ENCODE measurements around the gene MS4A3.
"Not testable (repeated sequence)": the region's sequence is repeated elsewhere in the genome, so short reads cannot be mapped to it uniquely, and the experiment has no call there.

MS4A3 gene

GRCh38 chr11:60087239-60087638 is 30.8 kb downstream of the MS4A3 start:
- H3K9ac ChIP-seq, result no peak overlapping the region
- H3K4me3 ChIP-seq, result no peak overlapping the region
- no peaks in the 10 kb centered on the region for H3K27me3 ChIP-seq
- no peaks in the 10 kb centered on the region for H4K20me1 ChIP-seq
- no peak overlapping the region for H3K27ac ChIP-seq
- no peaks in the 10 kb centered on the region for H3K4me1 ChIP-seq
- no peaks in the 10 kb centered on the region for H3K9me3 ChIP-seq
- TF ChIP-seq Cebpa-rat (IDR thresholded peaks at IDR 0.05), result no peak
- no peak overlapping the region for H3K4me2 ChIP-seq
- H3K36me3 ChIP-seq, result no peaks in the 10 kb centered on the region

GRCh38 chr11:60088364-60088763 is 31.9 kb downstream of the MS4A3 start, which contains the start of gene MS4A2:
MS4A2 (plus strand) TSS chr11:60088664; CDS start chr11:60088766, 102 bp downstream.
- H3K36me3 ChIP-seq, result no peaks in the 10 kb centered on the region
- no peaks in the 10 kb centered on the region for H3K9me3 ChIP-seq
- H3K4me3 ChIP-seq, result no peak within 1 kb of the TSS
- H3K4me2 ChIP-seq, result no peak within 1 kb of the TSS
- TF ChIP-seq Cebpa-rat (IDR thresholded peaks at IDR 0.05), result no peak
- H4K20me1 ChIP-seq, result no peaks in the 10 kb centered on the region
- H3K4me1 ChIP-seq, result no peaks in the 10 kb centered on the region
- no peak within 1 kb of the TSS for H3K9ac ChIP-seq
- no peak within 1 kb of the TSS for H3K27ac ChIP-seq
- H3K27me3 ChIP-seq, result no peaks in the 10 kb centered on the region

GRCh38 chr11:60095477-60096120 is 39.1 kb downstream of the MS4A3 start:
- H3K27me3 ChIP-seq, result no peaks in the 10 kb centered on the region
- H4K20me1 ChIP-seq, result no peaks in the 10 kb centered on the region
- H3K27ac ChIP-seq, result no peak overlapping the region
- H3K9ac ChIP-seq, result no peak overlapping the region
- no peak overlapping the region for H3K4me3 ChIP-seq
- no peaks in the 10 kb centered on the region for H3K4me1 ChIP-seq
- no peak overlapping the region for H3K4me2 ChIP-seq
- no peaks in the 10 kb centered on the region for H3K9me3 ChIP-seq
- H3K36me3 ChIP-seq, result no peaks in the 10 kb centered on the region
- no peak for TF ChIP-seq Cebpa-rat (IDR thresholded peaks at IDR 0.05)

GRCh38 chr11:60097189-60097588 is 40.7 kb downstream of the MS4A3 start:
- no peak for TF ChIP-seq Cebpa-rat (IDR thresholded peaks at IDR 0.05)
- Histone ChIP-seq H3K4me1 (no peaks in the 10 kb centered on the region), H3K9ac (no peak overlapping the region), H3K27me3 (no peaks in the 10 kb centered on the region), H3K4me2 (no peak overlapping the region), H3K36me3 (no peaks in the 10 kb centered on the region), H3K4me3 (no peak overlapping the region), H3K27ac (no peak overlapping the region), H4K20me1 (no peaks in the 10 kb centered on the region), H3K9me3 (no peaks in the 10 kb centered on the region)

GRCh38 chr11:60098508-60098907 is 42.0 kb downstream of the MS4A3 start:
- H4K20me1 ChIP-seq, result no peaks in the 10 kb centered on the region
- no peak overlapping the region for H3K9ac ChIP-seq
- no peak for TF ChIP-seq Cebpa-rat (IDR thresholded peaks at IDR 0.05)
- H3K4me2 ChIP-seq, result no peak overlapping the region
- no peaks in the 10 kb centered on the region for H3K4me1 ChIP-seq
- no peaks in the 10 kb centered on the region for H3K27me3 ChIP-seq
- no peak overlapping the region for H3K27ac ChIP-seq
- no peak overlapping the region for H3K4me3 ChIP-seq
- H3K36me3 ChIP-seq, result no peaks in the 10 kb centered on the region
- H3K9me3 ChIP-seq, result no peaks in the 10 kb centered on the region

- H3K27me3 ChIP-seq, result no peaks in the 10 kb centered on the region
- no peaks in the 10 kb centered on the region for H3K4me1 ChIP-seq
- H3K9ac ChIP-seq, result no peak overlapping the region
- H3K27ac ChIP-seq, result no peak overlapping the region
- no peaks in the 10 kb centered on the region for H3K9me3 ChIP-seq
- no peaks in the 10 kb centered on the region for H4K20me1 ChIP-seq
- no peak for TF ChIP-seq Cebpa-rat (IDR thresholded peaks at IDR 0.05)
- no peaks in the 10 kb centered on the region for H3K36me3 ChIP-seq
- H3K4me3 ChIP-seq, result no peak overlapping the region
- H3K4me2 ChIP-seq, result no peak overlapping the region
Measured at GRCh38 chr11:60100516-60100915, 44.1 kb downstream of the MS4A3 start.

GRCh38 chr11:60101368-60101767 is 44.9 kb downstream of the MS4A3 start:
- H3K27ac ChIP-seq, result not testable (repeated sequence)

GRCh38 chr11:60104471-60105115 is 48.1 kb downstream of the MS4A3 start:
- H4K20me1 ChIP-seq, H3K9me3 ChIP-seq, H3K4me1 ChIP-seq, H3K4me3 ChIP-seq, H3K9ac ChIP-seq, H3K36me3 ChIP-seq, H3K27ac ChIP-seq, H3K4me2 ChIP-seq, H3K27me3 ChIP-seq: not testable (repeated sequence)

More at GRCh38 chr11:60101368-60101767, 44.9 kb downstream of the MS4A3 start:
- not testable (repeated sequence) for H3K9ac ChIP-seq, H3K4me2 ChIP-seq, H3K27me3 ChIP-seq, H3K4me3 ChIP-seq, H4K20me1 ChIP-seq, H3K4me1 ChIP-seq, H3K9me3 ChIP-seq, H3K36me3 ChIP-seq

GRCh38 chr11:60108631-60109030 is 52.2 kb downstream of the MS4A3 start:
- not testable (repeated sequence) for H4K20me1 ChIP-seq, H3K4me3 ChIP-seq, H3K27ac ChIP-seq, H3K4me2 ChIP-seq, H3K4me1 ChIP-seq, H3K9me3 ChIP-seq, H3K27me3 ChIP-seq, H3K36me3 ChIP-seq, H3K9ac ChIP-seq

GRCh38 chr11:60111793-60112192 is 55.3 kb downstream of the MS4A3 start:
- TF ChIP-seq Cebpa-rat (IDR thresholded peaks at IDR 0.05), result no peak
- H3K9me3 ChIP-seq, result no peaks in the 10 kb centered on the region
- H4K20me1 ChIP-seq, result no peaks in the 10 kb centered on the region

More at GRCh38 chr11:60111793-60112192, 55.3 kb downstream of the MS4A3 start:
- H3K4me1 ChIP-seq, result no peaks in the 10 kb centered on the region; the same call in 1 of the 2 replicates
- H3K4me2 ChIP-seq, result no peak overlapping the region
- no peak overlapping the region for H3K27ac ChIP-seq
- no peak overlapping the region for H3K9ac ChIP-seq
- H3K4me3 ChIP-seq, result no peak overlapping the region
- no peaks in the 10 kb centered on the region for H3K27me3 ChIP-seq
- H3K36me3 ChIP-seq, result no peaks in the 10 kb centered on the region
